Colonic mucosa (tissue), 4 donors: ENCODE results near the gene GRM5. TPM values are rescaled to one million over a fixed set of nuclear protein-coding genes. Genes with fewer than 3 reads are reported as not detected.

Source experiments
- DNase-seq: peaks from one replicate; pipeline ENCODE4 v3.0.0-alpha.2; 2020
- H3K27ac ChIP-seq: fragments of 200-600 bp; one replicate; pipeline ENCODE4 v1.8.0; 2021
- H3K27me3 ChIP-seq: fragments of 200-600 bp; one replicate; pipeline ENCODE4 v1.8.0; 2021
- H3K36me3 ChIP-seq: fragments of 200-600 bp; one replicate; pipeline ENCODE4 v1.8.0; 2021
- H3K4me1 ChIP-seq: fragments of 200-600 bp; one replicate; pipeline ENCODE4 v1.8.0; 2021; ENCODE audit warnings: mild to moderate bottlenecking
- H3K4me3 ChIP-seq: fragments of 200-600 bp; one replicate; pipeline ENCODE4 v1.8.0; 2021
- H3K9ac ChIP-seq, 2 donors: one replicate each; pipeline ENCODE4 v1.7.0; 2013; ENCODE audit warnings: control low read depth in 2 of 2, low read depth in 2 of 2, low read length in 2 of 2
- H3K9me3 ChIP-seq: fragments of 200-600 bp; one replicate; pipeline ENCODE4 v1.8.0; 2021
- CTCF ChIP-seq: fragments of 200-600 bp; IDR thresholded peaks from one replicate; pipeline ENCODE4 v1.8.0; 2022; ENCODE audit warnings: antibody characterized with exemption, mild to moderate bottlenecking
- intact Hi-C: fragments of 100-400 bp; cut with DNase I; formaldehyde crosslinking; loops from one replicate; pipeline ENCODE4 v1.14.1; 2022
- total RNA-seq, 2 donors: library from RNA; stranded (reverse); fragmentation: NEBNext Ultra II Directional in 1 of 2; extraction: Animal tissue kit (Norgen Biotek cat#: 25700) in 1 of 2; gene quantifications; one replicate each; pipeline ENCODE4 v1.2.1, GENCODE V29; 2021
- donor health status: healthy.
- donor health status: DM: no; HTN: no; CAD: no.
- donor health status: DM: no; HTN: no; CAD: no.

Gene GRM5
- total RNA-seq, 2 donors from 2014 or later = not detected

- Histone ChIP-seq H3K27ac (no peak overlapping the region), H3K4me1 (no peaks in the 10 kb centered on the region), H3K9me3 (no peaks in the 10 kb centered on the region), H3K27me3 (no peaks in the 10 kb centered on the region), H3K4me3 (no peak overlapping the region), H3K36me3 (no peaks in the 10 kb centered on the region), H3K9ac (no peak overlapping the region)
- no peak for TF ChIP-seq CTCF
- no peak for DNase-seq
- intact Hi-C loops = no loop called here
Measured at GRCh38 chr11:88603091-88603867, 462.5 kb downstream of the GRM5 start.

- no peak overlapping the region for H3K9ac ChIP-seq
- intact Hi-C loops = no loop called here
- TF ChIP-seq CTCF = no peak
- no peaks in the 10 kb centered on the region for H3K27me3 ChIP-seq
- no peak overlapping the region for H3K4me3 ChIP-seq
- H3K9me3 ChIP-seq = no peaks in the 10 kb centered on the region
- H3K36me3 ChIP-seq = no peaks in the 10 kb centered on the region
- no peak for DNase-seq
- H3K27ac ChIP-seq = no peak overlapping the region
- no peaks in the 10 kb centered on the region for H3K4me1 ChIP-seq
Measured at GRCh38 chr11:88597387-88597786, 468.4 kb downstream of the GRM5 start.

GRCh38 chr11:88596786-88597185, 469.0 kb downstream of the GRM5 start:
- no peak for DNase-seq
- Histone ChIP-seq H3K9me3 (no peaks in the 10 kb centered on the region), H3K4me1 (no peaks in the 10 kb centered on the region), H3K27ac (no peak overlapping the region), H3K9ac (no peak overlapping the region), H3K36me3 (no peaks in the 10 kb centered on the region), H3K4me3 (no peak overlapping the region), H3K27me3 (no peaks in the 10 kb centered on the region)
- intact Hi-C loops = no loop called here
- no peak for TF ChIP-seq CTCF

GRCh38 chr11:88594274-88594950, 471.4 kb downstream of the GRM5 start:
- Histone ChIP-seq H3K36me3 (no peaks in the 10 kb centered on the region), H3K27ac (no peak overlapping the region), H3K4me3 (no peak overlapping the region), H3K27me3 (no peaks in the 10 kb centered on the region), H3K4me1 (no peaks in the 10 kb centered on the region), H3K9ac (no peak overlapping the region), H3K9me3 (no peaks in the 10 kb centered on the region)
- intact Hi-C loops = no loop called here
- no peak for TF ChIP-seq CTCF
- DNase-seq = no peak

- no peak for DNase-seq
- Histone ChIP-seq H3K4me3 (no peak overlapping the region), H3K36me3 (no peaks in the 10 kb centered on the region), H3K9ac (no peak overlapping the region), H3K27ac (no peak overlapping the region), H3K4me1 (no peaks in the 10 kb centered on the region), H3K9me3 (no peaks in the 10 kb centered on the region), H3K27me3 (no peaks in the 10 kb centered on the region)
- intact Hi-C loops = no loop called here
- no peak for TF ChIP-seq CTCF
Measured at GRCh38 chr11:88590361-88590760, 475.4 kb downstream of the GRM5 start.
